ENCODE data around the gene CGB8.
"Not testable (repeated sequence)": the region's sequence is repeated elsewhere in the genome, so short reads cannot be mapped to it uniquely, and the experiment has no call there.

Gene CGB8

DNA sequence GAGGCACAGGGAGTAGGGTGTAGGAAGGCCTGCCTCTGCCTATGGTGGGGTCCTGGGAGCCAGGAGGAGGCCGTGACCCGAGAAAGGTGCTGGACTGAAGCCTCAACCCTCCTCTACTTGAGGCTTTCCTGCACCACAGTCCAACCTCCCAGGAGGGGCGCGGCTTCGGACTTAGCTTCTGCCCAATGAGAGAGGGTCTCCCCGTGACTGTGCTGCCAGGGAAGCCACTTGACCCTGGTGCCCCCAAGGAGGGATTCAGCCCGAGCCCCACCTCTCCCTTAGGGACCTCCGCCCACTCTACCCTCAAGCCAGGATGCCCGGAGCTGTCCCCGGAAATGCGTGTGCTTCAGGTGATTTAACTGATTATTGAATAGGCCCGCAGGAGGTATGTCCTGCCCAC, at the start of gene CGB8:
Gene CGB8, minus strand, starts transcription at position 101 of the 400 bp plus-strand sequence. CDS start 372 bp downstream, outside the sequence.
- not testable (repeated sequence) for DNase-seq

DNA sequence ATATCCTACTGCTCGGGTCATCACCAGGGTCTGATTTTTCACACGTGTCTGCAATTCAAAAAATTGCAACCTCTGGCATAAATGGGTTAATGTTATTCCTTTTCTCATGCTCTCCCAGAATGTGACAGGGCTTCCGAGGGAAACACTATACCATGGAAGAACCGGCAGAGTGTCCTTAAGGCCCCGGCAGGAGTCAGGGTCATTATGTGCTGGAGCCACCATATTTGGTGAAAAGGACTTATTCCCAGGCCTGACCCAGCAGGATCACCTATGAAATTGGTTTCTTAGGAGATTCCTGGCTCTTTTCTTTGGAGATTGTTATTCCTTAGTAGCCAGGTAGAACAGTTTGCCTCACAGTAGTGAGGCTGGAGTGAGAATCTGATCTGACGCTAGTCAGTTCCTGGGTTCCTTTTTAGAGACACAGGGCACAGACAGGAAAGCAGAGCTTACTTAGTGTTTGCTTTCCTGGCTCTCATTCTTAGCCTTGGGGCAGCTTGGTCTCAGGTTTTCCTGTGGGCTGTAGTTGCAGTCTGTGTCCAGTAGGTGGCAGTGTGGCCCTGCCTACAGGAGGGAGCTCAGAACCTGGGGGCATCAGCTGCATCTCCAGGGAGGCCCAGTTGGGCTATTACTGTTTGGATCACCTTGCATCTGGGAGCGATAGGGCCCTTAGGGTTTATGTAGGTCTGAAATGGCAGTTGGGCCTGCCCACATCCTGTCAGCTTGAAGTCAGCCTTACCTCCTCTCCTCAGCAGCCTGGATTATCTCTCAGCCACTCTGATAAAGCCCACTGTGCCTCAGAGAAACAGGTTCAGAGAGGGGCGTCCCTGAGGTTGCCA, 48.8 kb upstream of the CGB8 start:
- DNase-seq = peak; percentile 66

DNA sequence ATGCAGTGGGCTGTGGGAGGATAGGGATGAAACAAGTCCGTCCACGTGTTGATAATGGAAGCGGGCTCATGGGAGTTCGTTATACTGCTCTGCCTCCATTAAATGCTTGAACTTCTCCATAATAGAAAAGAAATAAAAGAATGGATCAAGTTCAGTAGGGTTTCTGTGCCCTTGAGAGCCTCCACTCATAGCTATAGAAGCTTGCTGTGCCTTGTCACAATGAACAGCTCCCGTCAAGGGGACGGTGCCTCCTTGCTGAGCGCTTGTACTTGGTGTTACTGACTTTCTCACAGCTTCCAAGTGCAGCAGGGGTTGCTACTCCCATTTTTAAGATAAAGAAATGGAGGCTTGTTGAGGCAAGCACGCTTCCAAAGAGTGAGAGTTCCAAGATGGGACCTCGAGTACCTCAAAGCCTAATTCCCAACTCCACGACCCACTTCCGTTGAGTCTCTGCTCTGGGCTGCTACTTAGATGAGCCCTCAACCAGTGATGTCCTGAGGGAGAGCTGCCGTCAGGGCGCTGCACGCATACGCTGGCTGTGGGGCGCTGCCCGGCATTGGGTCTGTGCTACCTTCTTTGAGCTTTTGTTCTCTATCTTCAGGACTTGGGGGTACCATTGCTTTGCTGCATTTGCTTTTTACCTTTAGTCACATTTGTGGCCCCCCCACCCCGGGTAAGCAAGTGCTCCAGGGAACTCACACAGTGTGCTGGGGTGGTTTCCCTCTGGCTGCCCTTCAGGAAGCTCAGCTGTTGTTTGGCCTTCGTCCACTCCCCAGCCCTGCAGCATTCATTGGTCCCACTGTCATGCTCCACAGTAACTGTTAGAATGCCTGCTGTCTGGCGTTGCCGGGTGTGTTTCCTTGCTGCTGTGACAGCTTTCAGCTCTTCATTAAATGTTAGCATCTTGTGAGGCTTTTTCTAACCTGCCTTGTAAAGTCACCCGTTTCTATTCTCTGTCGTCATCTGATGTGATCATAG, 45.9 kb upstream of the CGB8 start:
- DNase-seq = no peak

DNA sequence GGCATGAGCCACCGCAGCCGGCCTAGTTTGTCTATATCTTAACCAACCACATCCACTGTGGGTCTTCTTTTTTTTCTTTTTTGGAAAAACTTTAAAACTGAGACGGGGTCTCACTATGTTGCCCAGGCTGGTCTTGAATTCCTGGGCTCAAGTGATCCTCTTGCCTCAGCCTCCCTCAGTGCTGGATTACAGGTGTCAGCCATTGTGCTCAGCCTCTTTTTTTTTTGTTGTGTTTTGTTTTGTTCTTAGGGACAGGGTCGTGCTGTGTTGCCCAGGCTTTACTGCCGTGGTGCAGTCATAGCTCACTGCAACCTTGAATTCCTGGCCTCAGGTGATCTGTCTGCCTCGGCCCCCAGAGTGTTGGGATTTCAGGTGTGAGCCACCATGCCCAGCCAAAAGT, 43.8 kb upstream of the CGB8 start:
- DNase-seq = no peak

DNA sequence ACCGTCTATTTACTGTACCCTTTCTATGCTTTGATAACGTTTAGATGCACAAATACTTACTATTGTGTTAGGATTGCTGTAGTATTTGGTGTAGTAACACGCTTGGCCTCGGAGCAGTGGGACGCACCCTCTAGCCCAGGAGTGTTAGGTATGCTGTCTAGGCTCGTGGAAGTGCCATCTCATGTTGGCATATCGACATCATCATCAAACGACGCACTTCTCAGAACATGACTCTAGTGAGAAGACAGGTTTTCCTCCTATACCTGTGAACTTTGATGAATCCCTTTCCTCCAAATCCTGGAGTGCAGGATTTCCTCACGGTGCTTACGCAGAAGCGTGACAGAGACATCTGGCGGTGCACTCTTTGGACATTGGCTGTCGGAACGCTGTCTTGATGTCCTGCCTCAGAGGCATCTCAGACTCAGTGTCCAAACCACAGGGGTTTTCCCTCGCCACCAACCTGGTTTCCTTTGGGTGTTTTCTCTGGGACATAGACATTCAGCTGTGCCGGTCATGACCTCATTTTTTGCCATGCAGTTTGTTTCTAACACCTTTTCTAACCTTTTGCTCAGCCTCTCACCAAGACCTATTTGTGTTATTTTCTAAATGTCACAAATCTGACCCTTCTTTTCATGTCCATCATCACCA, 42.6 kb upstream of the CGB8 start:
- DNase-seq = no peak

DNA sequence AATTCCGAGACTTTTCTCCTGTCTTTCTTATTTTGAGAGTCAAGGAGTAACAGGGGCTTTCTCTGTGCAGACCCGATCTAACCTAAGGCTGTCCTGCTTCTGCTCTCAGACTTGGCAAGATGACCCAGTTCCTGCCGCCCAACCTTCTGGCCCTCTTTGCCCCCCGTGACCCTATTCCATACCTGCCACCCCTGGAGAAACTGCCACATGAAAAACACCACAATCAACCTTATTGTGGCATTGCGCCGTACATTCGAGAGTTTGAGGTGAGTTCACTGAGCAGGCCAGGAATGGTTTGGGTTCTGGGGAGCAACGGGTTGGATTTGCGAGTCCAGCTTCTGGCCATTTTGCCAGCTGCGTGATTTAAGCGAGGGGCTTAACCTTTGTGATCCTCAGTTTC, 37.4 kb upstream of the CGB8 start:
- no peak for DNase-seq

DNA sequence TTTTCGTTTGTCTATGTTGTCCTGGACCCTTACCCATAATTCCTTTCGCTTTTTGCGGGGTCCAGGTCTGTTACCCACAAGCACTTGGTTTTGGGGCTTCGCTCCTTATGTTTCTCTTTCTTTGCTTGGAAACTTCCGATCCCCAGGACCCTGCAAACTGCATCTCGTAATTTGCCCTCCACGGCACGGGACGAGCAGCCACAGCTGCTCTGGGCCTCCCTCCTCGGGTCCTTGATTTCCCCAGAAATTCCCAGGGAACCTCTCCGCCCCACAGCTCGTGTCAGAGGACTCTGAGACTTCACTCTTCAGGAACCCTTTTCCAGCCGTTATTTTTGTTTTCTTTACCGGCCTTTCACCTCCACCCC, 36.9 kb upstream of the CGB8 start:
- DNase-seq = no peak

DNA sequence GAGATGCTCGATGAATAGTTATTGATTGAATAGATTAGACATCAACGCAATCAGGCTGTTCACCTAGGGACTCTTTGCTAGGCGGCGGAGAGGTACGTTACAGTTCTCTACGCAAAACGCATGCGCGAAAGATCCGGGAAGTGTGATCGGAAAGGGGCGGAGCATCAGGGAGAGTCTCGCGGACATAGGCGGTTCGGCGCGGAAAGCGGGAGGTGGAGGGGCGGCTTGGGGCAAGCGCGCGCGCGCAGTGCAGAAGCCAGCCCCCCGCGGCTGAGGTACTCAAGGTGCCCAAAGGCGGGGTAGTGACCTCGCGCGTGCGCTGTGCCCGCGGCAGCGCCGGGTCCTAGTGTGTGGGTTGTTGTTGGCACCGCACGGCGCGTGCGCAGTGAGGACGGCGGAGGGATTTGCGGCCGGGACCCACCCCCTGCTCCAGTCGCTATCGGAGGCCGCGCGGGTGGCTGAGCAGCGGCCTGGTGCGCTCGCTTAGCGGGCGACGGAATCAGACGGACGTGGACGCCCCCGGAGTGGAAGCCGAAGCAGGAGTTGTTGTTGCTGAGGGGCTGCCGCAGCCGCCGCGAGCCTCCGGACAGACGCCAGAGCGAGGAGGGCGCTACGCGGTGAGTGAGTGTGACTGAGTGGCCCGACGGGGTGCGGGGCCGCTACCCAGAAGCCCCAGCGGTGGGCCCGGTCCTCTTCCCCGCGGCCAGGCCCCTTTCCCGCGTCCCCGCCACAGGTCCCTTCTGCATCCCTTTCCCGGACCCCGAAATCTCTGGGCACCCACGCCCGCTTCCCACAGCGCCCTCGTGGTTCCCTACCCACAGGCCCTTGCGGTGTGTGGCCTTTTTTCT, 36.3 kb upstream of the CGB8 start, which contains the start of gene SNRNP70:
Gene SNRNP70, plus strand, starts transcription at position 432 of the 848 bp plus-strand sequence. CDS start 964 bp downstream, outside the sequence.
- DNase-seq = peak; percentile 98

DNA sequence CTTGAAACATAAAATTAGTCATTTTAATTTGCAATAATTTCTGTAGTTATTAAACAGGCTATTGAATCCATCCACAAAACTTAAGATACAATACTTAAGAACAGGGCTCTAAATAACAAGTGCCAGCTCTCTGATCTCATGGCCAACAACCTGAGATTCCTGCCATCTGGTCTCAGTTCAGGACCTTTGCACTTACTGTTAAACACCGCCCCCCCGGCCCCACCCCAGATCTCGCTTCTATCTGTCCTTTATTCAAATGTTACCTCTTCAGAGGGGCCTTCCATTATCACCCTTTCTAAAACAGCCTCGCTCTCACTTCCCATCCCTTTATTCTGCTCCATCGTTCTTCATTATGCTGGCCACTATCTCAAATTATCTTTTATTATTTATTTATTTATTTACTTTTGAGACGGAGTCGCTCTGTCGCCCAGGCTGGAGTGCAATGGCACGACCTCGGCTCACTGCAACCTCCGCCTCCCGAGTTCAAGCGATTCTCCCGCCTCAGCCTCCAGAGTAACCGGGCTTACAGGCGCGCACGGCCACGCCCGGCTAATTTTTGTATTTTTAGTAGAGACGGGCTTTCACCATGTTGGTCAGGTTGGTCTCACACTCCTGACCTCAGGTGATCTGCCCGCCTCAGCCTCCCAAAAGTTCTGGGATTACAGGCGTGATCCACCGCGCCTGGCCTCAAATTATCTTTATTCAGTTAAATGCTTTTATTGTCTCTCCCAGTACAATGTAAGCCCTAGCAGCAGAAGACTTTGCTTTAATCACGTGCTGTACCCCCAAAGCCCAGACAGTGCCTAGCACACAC, 35.5 kb upstream of the CGB8 start:
- DNase-seq = no peak

DNA sequence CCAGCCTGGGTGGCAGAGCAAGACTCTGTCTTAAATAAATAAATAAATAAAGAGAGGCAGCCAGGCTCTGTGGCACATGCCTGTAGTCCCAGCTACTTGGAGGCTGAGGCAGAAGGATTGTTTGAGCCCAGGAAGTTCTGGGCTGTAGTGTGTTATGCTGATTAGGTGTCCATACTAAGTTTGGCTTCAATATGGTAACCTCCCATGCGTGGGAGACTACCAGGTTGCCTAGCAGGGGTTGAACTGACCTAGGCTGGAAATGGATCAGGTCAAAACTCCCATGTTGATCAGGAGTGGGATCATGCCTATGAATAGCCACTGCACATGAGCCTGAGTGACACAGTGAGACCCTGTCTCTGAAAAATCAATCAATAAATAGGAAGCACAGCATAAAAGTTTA, 32.4 kb upstream of the CGB8 start:
- DNase-seq = no peak

DNA sequence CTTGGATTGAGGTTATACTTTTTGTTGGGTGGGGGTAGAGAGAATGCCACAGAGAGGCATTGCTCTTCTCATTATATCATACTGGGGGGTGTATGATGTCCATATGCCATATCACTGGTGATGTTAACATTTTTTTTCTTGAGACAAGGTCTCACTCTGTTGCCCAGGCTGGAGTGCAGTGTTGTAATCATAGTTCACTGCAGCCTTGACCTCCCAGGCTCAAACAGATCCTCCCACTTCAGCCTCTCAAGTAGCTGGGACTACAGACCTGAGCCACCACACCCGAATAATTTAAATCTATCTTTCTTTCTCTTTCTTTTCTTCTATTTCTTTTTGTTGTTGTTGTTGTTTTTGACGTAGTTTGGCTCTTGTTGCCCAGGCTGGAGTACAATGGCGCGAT, 31.5 kb upstream of the CGB8 start:
- no peak for DNase-seq

DNA sequence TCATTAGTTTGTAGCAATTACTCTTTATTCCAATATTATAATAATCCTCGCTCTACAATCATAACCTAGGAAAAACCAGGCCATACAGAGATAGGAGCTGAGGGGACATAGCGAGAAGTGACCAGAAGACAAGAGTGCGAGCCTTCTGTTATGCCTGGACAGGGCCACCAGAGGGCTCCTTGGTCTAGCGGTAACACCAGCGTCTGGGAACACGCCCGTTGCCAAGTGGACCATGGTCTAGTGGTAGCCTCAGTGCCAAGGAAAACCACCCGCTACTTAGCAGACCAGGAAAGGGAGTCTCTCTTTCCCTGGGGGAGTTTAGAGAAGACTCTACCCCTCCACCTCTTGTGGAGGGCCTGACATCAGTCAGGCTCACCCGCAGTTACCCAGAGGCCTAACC, 26.0 kb upstream of the CGB8 start:
- peak; percentile 19 for DNase-seq

DNA sequence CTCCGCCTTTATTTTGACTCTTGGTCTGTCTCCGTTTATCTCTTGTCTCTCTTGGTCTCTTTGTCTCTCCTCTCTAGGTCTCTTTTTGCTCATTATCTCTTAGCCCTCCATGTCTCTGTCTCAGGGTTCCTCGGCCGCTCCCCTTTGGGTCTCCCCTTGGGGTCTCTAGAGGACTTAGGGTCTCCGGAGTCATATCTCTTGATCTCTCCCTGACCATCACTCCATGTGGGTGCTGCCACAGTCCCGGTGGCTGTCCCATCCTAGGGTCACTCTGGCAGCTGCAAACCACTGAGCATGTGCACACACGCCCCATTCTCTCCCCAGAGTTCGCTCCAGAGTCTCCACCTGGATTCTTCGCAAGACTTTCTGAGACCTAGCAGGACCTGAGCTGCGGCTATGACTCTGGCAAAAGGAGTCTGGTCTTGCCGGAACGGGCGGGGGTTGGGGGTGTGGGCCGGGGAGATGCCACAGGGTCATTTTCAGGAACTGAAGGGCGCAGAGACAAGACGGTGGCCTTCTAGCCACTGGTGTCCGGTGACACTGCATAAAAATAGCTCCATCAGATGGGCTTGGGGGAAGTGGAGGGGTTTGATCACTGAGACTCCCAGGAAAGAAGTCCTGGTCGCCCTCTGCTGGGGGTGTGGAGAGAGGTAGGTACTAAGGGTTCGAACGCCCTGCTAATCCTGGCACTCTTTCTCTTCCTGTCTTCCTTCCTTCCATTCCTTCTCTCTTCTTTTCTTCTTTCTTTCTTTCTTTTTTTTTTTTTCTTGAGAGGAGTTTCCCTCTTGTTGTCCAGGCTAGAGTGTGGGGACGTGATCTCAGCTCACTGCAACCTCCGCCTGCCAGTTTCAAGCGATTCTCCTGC, 24.8 kb upstream of the CGB8 start:
- DNase-seq = peak; percentile 25

DNA sequence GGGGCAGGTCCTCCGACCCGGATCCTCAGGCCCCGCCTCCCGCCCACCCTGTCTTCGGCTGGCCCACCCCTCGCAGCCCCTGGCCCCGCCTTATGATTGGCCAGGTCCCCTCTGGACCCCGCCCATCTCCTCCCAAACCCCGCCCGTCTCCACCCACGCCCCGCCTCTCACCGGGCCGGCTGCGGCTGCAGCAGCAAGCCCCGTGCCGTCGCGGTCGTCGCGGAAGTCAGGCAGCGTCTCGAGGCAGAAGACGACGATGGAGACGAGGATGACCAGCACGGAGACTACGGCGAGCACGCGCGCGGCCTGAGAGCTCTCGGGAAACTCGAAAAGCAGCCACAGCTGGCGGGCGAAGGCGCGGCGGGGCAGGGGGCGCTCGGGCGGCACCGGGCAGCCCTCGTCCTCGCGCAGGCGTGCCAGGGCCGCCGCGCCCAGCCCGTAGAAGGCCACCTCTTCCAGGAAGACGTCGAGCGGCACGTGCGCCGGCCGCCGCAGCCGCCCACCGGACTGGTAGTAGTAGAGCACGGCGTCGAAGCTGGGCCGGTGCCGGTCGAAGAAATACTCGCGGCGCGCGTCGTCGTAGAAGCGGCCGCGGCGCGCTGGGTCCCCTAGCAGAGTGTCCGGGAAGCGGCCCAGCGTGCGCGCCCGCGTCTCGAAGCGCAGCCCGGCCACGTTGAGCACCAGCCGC, 23.1 kb upstream of the CGB8 start:
- no peak for DNase-seq

DNA sequence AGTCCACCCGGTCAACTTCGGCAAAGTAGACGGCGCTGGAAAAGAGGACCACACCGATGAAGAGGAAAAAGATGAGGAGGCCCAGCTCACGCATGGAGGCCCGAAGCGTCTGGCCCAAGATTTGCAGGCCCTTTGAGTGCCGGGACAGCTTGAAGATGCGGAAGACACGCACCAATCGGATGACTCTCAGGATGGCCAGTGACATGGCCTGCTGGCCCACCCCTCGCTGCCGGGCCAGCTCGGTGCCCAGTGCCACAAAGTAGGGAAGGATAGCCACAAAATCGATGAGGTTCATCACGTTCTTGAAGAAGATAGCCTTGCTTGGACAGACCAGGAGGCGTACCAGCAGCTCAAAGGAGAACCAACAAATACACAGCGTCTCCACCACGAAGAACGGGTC, 21.5 kb upstream of the CGB8 start:
- no peak for DNase-seq

DNA sequence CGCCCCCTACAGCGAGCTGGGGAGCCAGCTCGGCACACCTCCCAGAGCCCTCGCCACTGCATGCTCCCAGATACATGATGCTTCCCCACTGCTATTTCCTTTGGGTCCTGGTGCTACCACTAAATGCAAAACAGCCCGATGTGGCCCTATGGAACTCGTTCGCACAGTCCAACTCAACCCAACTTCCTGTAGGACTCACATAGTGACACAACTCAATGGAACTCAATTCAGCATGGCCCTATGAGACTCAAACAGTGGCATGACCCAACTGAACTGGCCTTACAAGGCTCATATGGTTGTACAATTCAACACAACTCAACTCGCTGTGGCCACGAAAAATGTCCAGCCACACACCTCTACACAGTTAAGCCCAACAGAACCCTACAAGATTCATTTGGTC, 20.1 kb upstream of the CGB8 start:
- no peak for DNase-seq

DNA sequence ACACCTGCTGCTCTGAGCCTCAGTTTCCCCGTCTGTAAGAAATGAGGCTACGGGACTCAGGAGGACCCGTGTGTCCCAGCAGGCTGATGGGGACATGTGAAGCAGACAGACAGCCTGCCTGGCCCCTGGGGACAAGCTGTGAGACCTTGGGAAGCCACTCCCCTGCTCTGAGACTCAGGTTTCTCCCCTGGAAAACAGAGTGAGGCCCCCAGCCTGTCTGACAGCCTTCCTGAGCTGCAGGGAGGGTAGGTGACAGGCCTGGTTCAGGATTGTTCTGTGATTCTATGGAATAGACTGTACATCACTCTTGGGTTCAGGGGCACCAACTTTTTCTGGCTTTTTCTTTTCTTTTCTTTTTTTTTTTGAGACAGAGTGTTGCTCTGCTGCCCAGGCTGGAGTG, 18.6 kb upstream of the CGB8 start:
- DNase-seq = no peak

DNA sequence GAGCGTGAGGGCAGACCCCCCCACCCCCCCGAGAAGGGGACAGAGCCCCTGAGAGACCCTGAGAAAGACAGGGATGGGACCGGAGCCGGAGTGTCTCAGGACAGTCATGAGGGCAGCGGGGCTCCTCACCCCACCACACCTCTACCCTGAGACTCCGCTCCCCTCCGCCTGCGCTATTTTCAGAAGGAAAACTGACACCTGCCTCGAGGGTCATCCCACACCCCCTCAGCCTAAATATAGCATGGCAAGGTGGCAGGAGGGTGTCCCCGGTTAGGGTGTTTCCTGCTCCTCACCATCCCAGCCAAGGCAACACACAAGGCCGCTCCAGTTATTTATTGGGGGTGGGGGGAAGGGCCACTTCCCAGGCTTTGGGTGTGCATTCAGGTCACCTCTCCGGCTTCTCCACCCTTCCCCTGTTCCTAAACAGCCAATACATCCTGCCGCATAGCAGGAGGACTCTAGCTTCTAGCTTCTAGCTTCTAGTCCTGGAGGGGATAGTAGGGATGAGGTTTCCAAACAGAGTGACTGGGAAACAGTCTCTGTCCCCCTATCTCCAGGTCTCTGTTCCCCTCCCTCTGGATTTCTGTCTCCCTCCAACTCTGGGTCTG, 17.1 kb upstream of the CGB8 start:
- no peak for DNase-seq

All from RPMI8226 (cell line).